Measurements from ENCODE around the gene HMCN2. TPM values are rescaled to one million over a fixed set of nuclear protein-coding genes. Genes with fewer than 3 reads are reported as not detected.
A peak's percentile ranks its signal among the peaks of the same experiment; 100 is the strongest.

HMCN2 gene
- polyA plus RNA-seq, 1 of the 3 experiments (the other 2 are of a cell fraction), result 0.15 TPM

- TF ChIP-seq MXI1 (IDR thresholded peaks at IDR 0.05; ENCODE audit: low read depth, low read length) (peak; percentile 61; the same call in 1 of the 2 replicates), USF1 (IDR thresholded peaks at IDR 0.05; ENCODE audit: borderline replicate concordance, low read depth) (no peak), RCOR1 (IDR thresholded peaks at IDR 0.05; ENCODE audit: low read length) (peak; percentile 97), RFX5 (IDR thresholded peaks at IDR 0.05; ENCODE audit: low read length) (no peak), FOSL2 (IDR thresholded peaks at IDR 0.05; ENCODE audit: borderline replicate concordance, low read depth) (no peak), TCF12 (IDR thresholded peaks at IDR 0.05) (peak; percentile 87), YY1 (IDR thresholded peaks at IDR 0.05; ENCODE audit: low read depth) (no peak), RXRA (IDR thresholded peaks at IDR 0.05; ENCODE audit: borderline replicate concordance, low read depth) (no peak), FOXJ3 (CRISPR knock-in tag; IDR thresholded peaks at IDR 0.05) (0 out of 2 replicates have a peak, but pooled peaks have one; percentile 58), GABPA (IDR thresholded peaks at IDR 0.05; ENCODE audit: low read depth) (no peak), ZBTB33 (IDR thresholded peaks at IDR 0.05; ENCODE audit: borderline replicate concordance, low read depth) (no peak)
Measured at GRCh38 chr9:130423272-130423671, 157.7 kb downstream of the HMCN2 start (continued).

- Histone ChIP-seq H3K27ac (ENCODE audit: low read depth in 2 of 2, low read length in 1 of 2) (peak overlapping the region in 1 of 2 experiments; percentile 28; a peak in 1 of 4 replicates), H3K4me2 (no peak overlapping the region), H3K9me3 (no peaks in the 10 kb centered on the region), H4K20me1 (ENCODE audit: insufficient read depth) (no peaks in the 10 kb centered on the region), H3K79me2 (ENCODE audit: insufficient read depth) (no peaks in the 10 kb centered on the region), H3K4me1 (ENCODE audit: control insufficient read depth in 1 of 2, insufficient read depth in 2 of 2, low read depth in 1 of 2, low read length in 1 of 2) (peaks cover 21 to 61% of the 10 kb centered on the region in 2 experiments), H3K4me3 (ENCODE audit: low read depth in 2 of 2, low read length in 1 of 2) (no peak overlapping the region), H3K9ac (no peak overlapping the region), H3K9me2 (no peaks in the 10 kb centered on the region), H3F3A (replicated peaks; ENCODE audit: insufficient read depth) (peaks cover 6% of the 10 kb centered on the region), H2AFZ (ENCODE audit: low read depth) (no peak overlapping the region), H3K27me3 (ENCODE audit: insufficient read depth) (no peaks in the 10 kb centered on the region; the same call in 1 of the 2 replicates), H3K36me3 (replicated peaks in 1 of 2; ENCODE audit: control insufficient read depth in 1 of 2, insufficient read depth in 2 of 2, low read length in 1 of 2) (no peaks in the 10 kb centered on the region)
- WGBS (ENCODE audit: low lambda C conversion rate), result 93% methylated on average over 16 of the region's 24 CpGs
- ChIA-PET CTCF (interaction anchor here (0.7 to 2.1 kb wide), 5 partner anchors 24 to 318 kb away, joined by 3 to 7 read pairs (median 4); no protein-coding TSS in a partner anchor), POLR2A (no interaction called here)
- DNase-seq, result no peak
- no peak for TF ChIP-seq NFIC (IDR thresholded peaks at IDR 0.05; ENCODE audit: borderline replicate concordance)
- TF ChIP-seq ELF1 (IDR thresholded peaks at IDR 0.05), result no peak
- TF ChIP-seq RCOR1 (IDR thresholded peaks at IDR 0.05; ENCODE audit: low read length), result no peak
- TF ChIP-seq RXRA (IDR thresholded peaks at IDR 0.05; ENCODE audit: borderline replicate concordance, low read depth), result no peak
- TF ChIP-seq RFX5 (IDR thresholded peaks at IDR 0.05; ENCODE audit: low read length), result no peak
- no peak for TF ChIP-seq SIN3A (IDR thresholded peaks at IDR 0.05; ENCODE audit: borderline replicate concordance, low read depth, low read length)
- TF ChIP-seq GATA2 (CRISPR knock-in tag; IDR thresholded peaks at IDR 0.05), result no peak
- no peak for TF ChIP-seq GABPA (IDR thresholded peaks at IDR 0.05; ENCODE audit: low read depth)
- no peak for TF ChIP-seq TAF1 (IDR thresholded peaks at IDR 0.05; ENCODE audit: borderline replicate concordance, low read depth, low read length)
Measured at GRCh38 chr9:130424595-130425454, 159.3 kb downstream of the HMCN2 start.
